HG02610 (cell line): Measurements from ENCODE around the gene BRF1.

Experiments used
- ATAC-seq: cut with Tn5 transposase; IDR thresholded peaks from one replicate; pipeline ENCODE4 v1.9.1; 2021; ENCODE audit warnings: mild to moderate bottlenecking, moderate library complexity; ENCODE audit not compliant: unreplicated experiment

Gene BRF1

DNA sequence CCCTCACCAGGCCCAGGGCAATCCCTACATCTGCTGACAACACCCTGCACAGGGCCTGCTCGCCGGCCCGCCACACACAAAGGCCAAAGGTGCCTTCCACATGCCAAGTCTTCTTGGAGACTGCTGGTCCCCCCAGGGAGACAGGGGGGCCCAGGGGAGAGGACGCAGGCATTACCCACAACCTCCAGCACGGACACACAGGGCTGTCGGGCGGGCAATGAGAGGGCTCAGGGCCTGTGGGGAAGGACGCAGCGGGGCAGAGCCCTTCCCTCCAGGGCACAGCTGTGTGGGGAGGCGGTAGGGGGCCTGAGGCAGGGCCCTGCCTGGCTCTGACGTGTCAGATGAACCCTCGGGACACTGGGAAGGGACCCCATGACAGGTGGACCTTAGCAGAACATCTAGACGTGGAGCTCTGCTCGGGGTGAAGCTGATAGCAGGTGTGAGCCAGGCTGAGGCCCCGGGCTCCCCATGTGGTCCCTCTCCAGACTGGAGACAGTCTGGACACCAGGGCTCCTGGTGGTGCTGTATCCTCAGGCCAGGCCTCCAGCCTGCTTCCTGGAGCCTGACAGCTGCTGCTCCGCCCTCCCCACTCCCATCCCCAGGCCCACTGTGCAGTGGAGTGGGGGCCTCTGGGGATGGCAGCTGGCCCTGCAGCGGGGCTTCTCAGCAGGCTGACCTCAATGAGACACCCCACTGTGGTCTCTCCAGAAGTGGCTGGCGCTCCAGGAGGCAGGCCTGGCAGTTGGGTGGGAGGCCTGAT lies 88.1 kb downstream of the BRF1 start:
- no peak for ATAC-seq

DNA sequence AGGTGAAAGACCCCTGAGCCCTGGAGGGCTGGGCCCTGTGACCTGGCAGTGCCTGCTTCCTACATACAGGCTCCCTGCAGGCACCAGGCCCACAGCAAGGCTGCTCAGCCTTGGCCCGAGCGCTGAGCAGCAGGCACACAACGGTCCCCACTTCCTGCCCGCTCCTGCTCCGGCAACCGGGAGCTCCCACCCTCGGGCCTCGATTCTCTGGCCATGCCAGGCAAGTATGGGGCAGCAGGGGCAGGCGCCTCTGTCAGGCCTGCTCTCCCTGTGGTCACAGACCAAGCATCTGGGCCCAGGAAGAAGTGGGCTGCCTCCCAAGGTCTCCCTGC lies 89.1 kb downstream of the BRF1 start:
- no peak for ATAC-seq

DNA sequence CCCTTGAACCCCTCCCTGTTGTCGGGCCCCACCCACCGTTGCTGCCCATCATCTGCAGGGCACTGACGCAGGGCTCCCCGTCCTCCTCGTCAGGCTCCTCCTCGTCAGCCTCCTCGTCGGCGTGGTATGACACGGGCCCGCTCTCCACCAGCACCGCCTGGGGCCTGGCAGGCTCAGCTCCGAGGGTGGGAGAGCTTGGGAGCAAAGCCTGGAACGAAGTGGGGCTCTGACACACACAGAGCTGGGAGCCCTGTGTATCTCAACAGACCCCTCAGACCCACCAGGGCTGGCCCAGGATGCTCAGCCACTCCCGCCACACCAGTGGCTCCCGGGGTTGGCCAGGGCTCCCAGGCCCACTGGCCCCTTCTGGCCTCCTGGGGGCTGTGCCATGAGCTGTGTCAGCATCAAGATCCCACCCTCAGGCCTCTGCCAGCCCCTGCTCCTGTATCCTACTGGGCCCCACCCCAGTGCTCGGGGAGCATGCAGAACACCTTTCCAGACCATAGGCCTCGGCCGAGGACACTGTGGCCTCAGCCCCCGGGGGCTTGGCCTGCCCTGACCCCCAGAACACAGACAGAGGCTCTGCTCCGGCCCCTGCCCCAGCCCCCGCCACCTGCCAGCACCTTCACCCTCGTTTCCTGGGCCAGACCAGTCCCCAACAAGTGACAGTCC lies 89.6 kb downstream of the BRF1 start:
- no peak for ATAC-seq

DNA sequence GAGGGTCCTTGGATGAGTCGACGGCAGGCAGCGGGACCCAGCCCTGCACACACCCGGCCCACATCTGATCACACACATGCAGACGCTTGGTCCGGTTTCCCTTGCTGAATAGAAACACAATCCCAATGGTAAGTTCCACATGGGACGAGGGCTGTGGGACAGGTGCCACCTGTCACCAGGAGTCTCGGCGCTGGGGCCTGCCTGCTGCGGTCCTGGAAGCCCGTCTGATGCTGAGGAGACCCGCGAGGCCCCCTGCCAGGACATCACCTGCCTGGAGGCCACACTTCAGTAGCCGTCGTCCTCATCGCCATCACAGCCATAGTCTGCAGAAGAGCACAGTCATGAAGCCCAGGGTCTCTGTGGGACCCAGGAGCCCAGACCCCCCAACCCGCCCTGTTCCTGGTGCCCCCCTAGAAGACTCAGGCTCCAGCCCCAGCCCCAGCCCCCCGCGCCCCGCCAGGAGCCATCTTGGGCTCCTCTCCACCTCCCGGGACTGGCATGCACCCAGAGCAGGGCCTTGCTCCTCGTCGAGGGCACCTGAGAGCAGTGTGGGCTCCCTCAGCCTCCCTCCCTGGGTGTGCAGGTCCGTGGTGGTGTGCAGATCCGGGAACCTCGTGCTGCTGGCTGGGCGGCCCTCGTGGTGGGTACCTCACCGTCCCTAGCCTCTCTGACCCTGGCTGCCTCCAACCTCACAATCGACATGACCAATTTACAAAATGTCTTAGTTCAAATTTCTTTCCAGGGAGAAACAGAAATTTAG lies 90.4 kb downstream of the BRF1 start:
- ATAC-seq: no peak

- no peak for ATAC-seq
These were observed 91.2 kb downstream of the BRF1 start for GRCh38 chr14:105209646-105210045.

DNA sequence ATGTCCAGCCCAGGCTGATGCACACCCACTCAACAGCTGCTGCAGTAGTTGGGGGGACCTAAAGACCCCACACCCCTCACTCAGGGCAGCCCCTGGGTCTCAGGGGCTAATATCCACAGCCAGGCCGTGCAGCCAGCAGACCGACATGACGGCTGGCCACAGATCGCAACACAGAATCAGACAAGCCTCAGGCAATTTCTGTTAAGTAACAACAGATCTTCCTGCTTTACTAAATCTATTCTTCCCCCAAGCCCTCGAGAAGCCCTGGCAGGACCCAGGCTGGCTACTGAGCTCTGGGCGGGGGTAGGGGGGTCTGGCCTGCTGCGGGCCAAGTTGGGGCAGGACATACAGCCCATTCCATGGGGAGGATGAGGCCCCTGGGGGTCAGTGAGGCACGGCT lies 91.7 kb downstream of the BRF1 start:
- ATAC-seq: no peak

GRCh38 chr14:105208738-105209075 lies 92.1 kb downstream of the BRF1 start:
- no peak for ATAC-seq

- ATAC-seq: no peak
These were observed 92.6 kb downstream of the BRF1 start for GRCh38 chr14:105207996-105208737.

DNA sequence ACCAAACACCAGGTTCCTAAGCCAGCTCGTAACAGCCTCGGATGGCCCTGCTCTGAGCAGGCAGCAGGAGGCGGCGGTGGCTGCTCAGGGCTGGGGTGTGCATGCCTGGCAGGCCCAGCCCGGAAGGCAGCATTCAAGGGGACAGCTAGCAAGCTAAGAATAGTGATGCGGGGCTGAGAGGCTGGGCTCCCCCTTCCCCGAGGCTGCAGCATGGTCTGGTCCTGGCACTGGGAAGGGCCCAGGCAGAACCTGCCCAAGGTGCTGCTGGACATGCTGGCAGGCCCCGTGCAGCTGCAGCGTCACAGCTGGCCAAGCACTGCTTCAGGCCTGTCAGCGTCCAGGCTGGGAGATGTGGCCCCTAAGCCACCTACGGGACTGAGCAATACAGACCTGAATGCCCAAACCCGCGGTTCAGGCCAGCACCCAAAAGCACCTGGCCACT lies 93.3 kb downstream of the BRF1 start:
- ATAC-seq: no peak

GRCh38 chr14:105206873-105207272 lies 93.9 kb downstream of the BRF1 start:
- no peak for ATAC-seq

GRCh38 chr14:105205673-105206208 lies 95.1 kb downstream of the BRF1 start:
- no peak for ATAC-seq

- no peak for ATAC-seq
These were observed 95.7 kb downstream of the BRF1 start for GRCh38 chr14:105204931-105205672.

GRCh38 chr14:105204206-105204930 lies 96.4 kb downstream of the BRF1 start:
- no peak for ATAC-seq

DNA sequence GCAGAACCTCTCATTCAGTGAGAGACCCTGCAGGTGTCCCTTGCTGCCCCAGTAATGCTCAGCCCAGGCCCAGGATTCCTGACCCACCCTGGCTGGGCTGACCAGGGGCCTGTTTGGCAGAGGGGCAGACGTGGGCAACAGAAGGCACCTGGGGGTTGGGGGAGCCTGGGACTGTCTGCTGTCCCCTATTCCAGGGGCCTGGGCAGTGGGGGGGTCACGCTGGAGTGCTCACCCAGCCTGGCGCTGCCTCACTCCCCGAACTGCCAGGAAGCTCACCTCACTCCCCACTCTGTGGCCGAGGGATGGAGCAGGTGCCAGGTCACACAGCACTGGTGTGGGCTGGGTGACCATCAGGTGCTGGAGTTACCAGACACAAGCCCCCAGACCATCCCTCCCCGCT lies 97.1 kb downstream of the BRF1 start:
- ATAC-seq: no peak

DNA sequence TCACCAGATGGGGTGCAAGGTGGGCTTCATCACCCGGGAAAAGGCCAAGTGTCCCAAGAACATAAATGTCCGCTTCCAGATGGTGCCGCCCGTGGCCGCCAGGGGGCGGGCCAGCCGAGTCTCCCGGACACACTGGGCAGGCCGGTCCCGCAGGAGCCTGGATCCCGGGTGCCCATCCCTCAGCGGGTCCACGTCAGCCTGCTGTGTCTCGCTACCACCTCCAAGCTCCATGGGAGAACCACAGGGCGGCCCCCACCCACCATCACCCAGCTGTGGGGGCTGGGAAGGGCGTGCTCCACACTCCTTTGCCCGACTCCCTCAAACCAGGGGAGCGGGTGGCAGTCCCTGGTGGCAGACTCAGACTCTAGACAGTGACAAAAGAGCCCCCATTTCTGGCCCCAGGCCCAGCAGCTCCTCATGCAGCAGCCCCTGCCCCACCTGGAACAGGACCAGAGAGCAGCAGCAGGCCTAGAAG lies 97.7 kb downstream of the BRF1 start:
- no peak for ATAC-seq

DNA sequence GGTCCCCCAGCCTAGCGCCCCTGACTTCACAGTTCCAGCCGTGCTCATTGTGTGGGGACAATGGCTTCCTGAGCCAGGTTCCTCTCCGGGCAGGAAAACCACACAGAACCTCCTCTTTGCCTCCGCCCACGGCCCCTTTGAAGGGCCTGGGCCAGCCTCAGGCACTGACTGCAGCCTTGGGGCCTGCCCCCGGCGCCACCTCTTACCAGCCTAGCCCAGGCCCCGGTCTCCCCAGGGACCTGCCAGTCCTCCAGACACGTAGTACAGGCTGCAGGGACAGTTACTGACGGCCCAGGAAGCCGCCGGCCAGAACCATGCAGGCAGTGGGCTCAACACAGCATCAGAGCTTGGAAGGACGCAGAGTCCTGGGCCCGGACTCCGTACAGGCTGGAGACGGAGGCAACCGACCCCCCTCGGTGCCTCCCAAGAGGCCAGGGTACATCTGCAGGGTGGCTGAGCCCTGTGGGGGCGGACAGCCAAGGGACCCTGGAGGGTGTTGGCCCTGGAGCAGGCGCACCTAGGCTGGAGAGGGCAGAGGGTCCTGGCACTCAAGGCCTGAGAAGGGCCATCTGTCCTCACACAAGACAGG lies 98.8 kb downstream of the BRF1 start:
- no peak for ATAC-seq

DNA sequence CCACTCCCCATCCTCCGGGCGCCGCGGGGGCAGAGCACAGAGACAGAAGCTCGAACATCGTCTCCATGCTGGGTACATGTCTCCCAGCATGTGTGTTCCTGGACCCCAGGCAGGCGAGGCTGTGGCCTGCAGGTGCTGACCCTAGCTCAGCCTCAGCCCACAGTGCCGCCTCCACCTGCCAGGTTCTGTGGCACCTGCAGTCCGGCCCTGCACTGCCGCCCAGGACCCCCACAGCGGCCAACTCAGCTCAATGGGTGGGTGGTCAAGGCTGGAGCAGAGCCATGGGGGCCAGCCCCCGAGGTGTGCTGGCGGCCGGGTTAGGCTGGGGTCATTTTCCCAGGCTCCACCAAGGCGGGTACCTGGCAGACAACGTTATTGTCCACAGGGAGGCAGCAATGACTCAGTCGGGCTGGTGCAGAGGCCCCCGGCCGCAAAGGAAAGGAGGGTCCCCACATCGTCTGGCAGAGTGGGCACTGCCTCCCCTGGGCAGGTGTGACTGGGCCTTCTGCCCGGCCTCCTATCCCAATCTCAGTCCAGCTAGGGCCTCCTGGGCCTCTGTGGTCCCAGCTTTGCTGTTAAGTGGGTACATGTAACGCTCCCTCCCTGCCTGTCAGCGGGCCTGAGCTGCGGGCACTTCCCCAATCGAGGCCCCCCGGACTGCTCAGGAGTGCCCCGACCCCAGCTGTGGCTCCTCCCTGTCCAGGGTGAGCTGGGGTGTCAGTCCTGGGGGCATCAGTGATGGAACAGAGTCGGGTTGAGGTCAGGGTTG lies 99.5 kb downstream of the BRF1 start:
- ATAC-seq: no peak

DNA sequence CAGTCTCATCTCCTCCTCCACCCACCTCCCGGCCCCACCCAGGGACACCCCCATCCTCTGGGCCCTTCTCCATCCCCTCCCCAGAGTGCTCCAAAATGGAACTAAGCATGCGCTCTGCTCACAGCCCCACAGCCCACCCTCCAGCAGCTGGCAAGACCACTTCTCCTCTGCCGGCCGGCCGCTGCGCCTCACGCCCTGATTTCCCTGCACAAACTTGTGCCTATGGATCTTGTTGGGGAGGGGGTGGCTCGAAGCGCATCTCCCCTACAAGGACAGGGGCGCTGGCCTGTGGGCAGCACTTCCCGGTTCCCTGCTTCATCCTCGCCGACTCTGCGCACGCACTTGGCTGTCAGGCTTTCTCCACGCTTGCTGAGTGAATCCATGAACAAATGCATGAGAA lies 100.2 kb downstream of the BRF1 start:
- no peak for ATAC-seq

GRCh38 chr14:105200074-105200473 lies 100.7 kb downstream of the BRF1 start:
- ATAC-seq: no peak
